SK-N-SH (cell line): ENCODE data around the gene STK31. TPM values are rescaled to one million over a fixed set of nuclear protein-coding genes. Genes with fewer than 3 reads are reported as not detected.
A peak's percentile ranks its signal among the peaks of the same experiment; 100 is the strongest.
"Not testable (repeated sequence)": the region's sequence is repeated elsewhere in the genome, so short reads cannot be mapped to it uniquely, and the experiment has no call there.

Experiments
- CTCF ChIA-PET: fragments of 300-600, 350-600 bp; formaldehyde crosslinking; extraction: SDS; loops from one replicate; lab custom pipeline; 2021; lab: Yijun Ruan, JAX
- POLR2A ChIA-PET: fragments of 350-600 bp; sonication (Branson Sonifier 250); formaldehyde crosslinking; extraction: SDS; loops from one replicate; lab custom pipeline; 2020; ENCODE audit warnings: antibody characterized with exemption, inconsistent platforms; lab: Yijun Ruan, JAX
- DNase-seq: peaks from one replicate; pipeline ENCODE4 v3.0.0; 2012
- H2AFZ ChIP-seq: fragments of 200-600 bp; sonication (generic); 2 replicates; pipeline ENCODE4 v1.8.1; 2016; ENCODE audit warnings: antibody characterized with exemption, mild to moderate bottlenecking, low read depth
- H3F3A ChIP-seq: fragments of 200-600 bp; sonication (generic); replicated peaks from 2 replicates; pipeline ENCODE3; 2016; ENCODE audit warnings: antibody characterized with exemption, mild to moderate bottlenecking; ENCODE audit not compliant: insufficient read depth
- H3K27ac ChIP-seq, 2 experiments: fragments of 200-500 bp in 1 of 2; fragments of 200-600 bp in 1 of 2; sonication (Bioruptor generic) in 1 of 2; sonication (generic), shearing (Covaris generic) in 1 of 2; 2 replicates each; pipeline versions ENCODE4 v1.5.1 to v1.6.1; 2014 to 2016; ENCODE audit warnings: low read depth in 2 of 2, inconsistent platforms in 1 of 2, low read length in 1 of 2, mild to moderate bottlenecking in 1 of 2, mixed read lengths in 1 of 2
- H3K27me3 ChIP-seq: fragments of 200-600 bp; sonication (generic), shearing (Covaris generic); 2 replicates; pipeline ENCODE4 v1.6.1; 2016; ENCODE audit warnings: mixed run types; ENCODE audit not compliant: insufficient read depth
- H3K36me3 ChIP-seq, 2 experiments: fragments of 200-500 bp in 1 of 2; fragments of 200-600 bp in 1 of 2; sonication (Bioruptor generic) in 1 of 2; sonication (generic) in 1 of 2; replicated peaks in 1 of 2; 2 replicates each; pipeline versions ENCODE3 to v1.5.1; 2014 to 2016; ENCODE audit warnings: low read length in 1 of 2, mild to moderate bottlenecking in 1 of 2; ENCODE audit not compliant: insufficient read depth in 2 of 2, control insufficient read depth in 1 of 2
- H3K4me1 ChIP-seq, 2 experiments: fragments of 200-500 bp in 1 of 2; fragments of 200-600 bp in 1 of 2; sonication (Bioruptor generic) in 1 of 2; sonication (generic), shearing (Covaris generic) in 1 of 2; 2 replicates each; pipeline versions ENCODE4 v1.5.1 to v1.6.1; 2014 to 2016; ENCODE audit warnings: low read depth in 1 of 2, low read length in 1 of 2, mixed run types in 1 of 2; ENCODE audit not compliant: insufficient read depth in 2 of 2, control insufficient read depth in 1 of 2
- H3K4me2 ChIP-seq: fragments of 200-600 bp; sonication (generic), shearing (Covaris generic); 2 replicates; pipeline ENCODE4 v1.6.1; 2017; ENCODE audit warnings: mixed run types
- H3K4me3 ChIP-seq, 2 experiments: fragments of 200-500 bp in 1 of 2; fragments of 200-600 bp in 1 of 2; sonication (Bioruptor generic) in 1 of 2; sonication (generic), shearing (Covaris generic) in 1 of 2; 2 replicates each; pipeline versions ENCODE4 v1.5.1 to v1.8.1; 2014 to 2016; ENCODE audit warnings: low read depth in 2 of 2, inconsistent platforms in 1 of 2, low read length in 1 of 2, mild to moderate bottlenecking in 1 of 2, mixed read lengths in 1 of 2, moderate library complexity in 1 of 2
- H3K79me2 ChIP-seq: fragments of 200-600 bp; sonication (generic); 2 replicates; pipeline ENCODE4 v1.8.1; 2017; ENCODE audit warnings: mild to moderate bottlenecking; ENCODE audit not compliant: insufficient read depth
- H3K9ac ChIP-seq: fragments of 200-600 bp; sonication (generic); 2 replicates; pipeline ENCODE4 v1.6.1; 2017; ENCODE audit warnings: mixed run types
- H3K9me2 ChIP-seq: fragments of 200-600 bp; sonication (generic); 2 replicates; pipeline ENCODE4 v1.6.1; 2017; ENCODE audit warnings: mixed run types
- H3K9me3 ChIP-seq: fragments of 200-600 bp; sonication (generic); 2 replicates; pipeline ENCODE4 v1.6.1; 2017; ENCODE audit warnings: mixed run types, mild to moderate bottlenecking, moderate library complexity
- H4K20me1 ChIP-seq: fragments of 200-600 bp; sonication (generic); 2 replicates; pipeline ENCODE4 v1.6.1; 2017; ENCODE audit warnings: mild to moderate bottlenecking, mixed run types; ENCODE audit not compliant: insufficient read depth
- CTCF ChIP-seq: fragments of 200-600 bp; sonication (generic); IDR thresholded peaks from 2 replicates; pipeline ENCODE4 v1.6.1; 2017; ENCODE audit warnings: antibody characterized with exemption, mild to moderate bottlenecking, moderate library complexity
- ELF1 ChIP-seq: IDR thresholded peaks from 2 replicates; pipeline ENCODE4 v1.4.0; 2012
- MEF2A ChIP-seq: IDR thresholded peaks from 2 replicates; pipeline ENCODE4 v1.4.0; 2012; ENCODE audit warnings: low read depth, borderline replicate concordance
- NFIC ChIP-seq: IDR thresholded peaks from 2 replicates; pipeline ENCODE4 v1.4.0; 2012; ENCODE audit warnings: borderline replicate concordance
- RXRA ChIP-seq: IDR thresholded peaks from 2 replicates; pipeline ENCODE4 v1.4.0; 2012; ENCODE audit warnings: low read depth, mild to moderate bottlenecking, borderline replicate concordance
- SIN3A ChIP-seq: IDR thresholded peaks from 2 replicates; pipeline ENCODE4 v1.6.1; 2012; ENCODE audit warnings: low read depth, mild to moderate bottlenecking, low read length, moderate library complexity, borderline replicate concordance
- TCF12 ChIP-seq: IDR thresholded peaks from 2 replicates; pipeline ENCODE4 v1.4.0; 2012
- TEAD4 ChIP-seq: IDR thresholded peaks from 2 replicates; pipeline ENCODE4 v1.4.0; 2012; ENCODE audit warnings: mild to moderate bottlenecking, borderline replicate concordance; ENCODE audit not compliant: insufficient read depth
- YY1 ChIP-seq: IDR thresholded peaks from 2 replicates; pipeline ENCODE4 v1.4.0; 2012; ENCODE audit warnings: low read depth, mild to moderate bottlenecking
- WGBS: methylation state at CpG from one replicate; pipeline ENCODE4 v1.1.6; 2017; ENCODE audit warnings: low lambda C conversion rate; 5-methylcytosine and 5-hydroxymethylcytosine counted together
- polyA plus RNA-seq, 3 experiments: library from polyadenylated mRNA; depleted of rRNA; stranded (reverse); fragments of >200 nt; gene quantifications; 2 replicates each; pipeline ENCODE4 v1.2.3, GENCODE V29; 2012

The STK31 gene
- polyA plus RNA-seq, 1 of the 3 experiments (the other 2 are of a cell fraction): 0.02 TPM

DNA sequence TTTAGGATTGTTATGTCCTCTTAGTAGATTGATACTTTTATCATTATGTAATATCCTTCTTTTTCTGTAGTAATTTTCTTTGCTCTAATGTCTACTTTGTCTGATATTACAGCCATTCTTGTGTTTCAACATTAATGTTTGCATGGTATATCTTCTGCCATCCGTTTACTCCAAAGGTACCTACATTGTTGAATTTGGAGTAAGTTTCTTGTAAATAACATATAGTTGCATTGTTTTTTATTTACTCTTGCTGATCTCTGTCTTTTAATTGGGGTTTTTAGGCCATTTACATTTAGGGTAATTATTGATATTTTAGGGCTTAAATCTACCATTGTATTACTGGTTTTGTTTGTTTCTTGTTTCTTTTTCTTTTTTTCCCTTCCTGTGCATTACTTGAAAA lies 100.1 kb downstream of the STK31 start (continued):
- TF ChIP-seq TEAD4 (no peak), MEF2A (no peak), TCF12 (no peak), ELF1 (no peak), SIN3A (no peak), CTCF (no peak), YY1 (no peak), RXRA (no peak), NFIC (no peak)

- no peak overlapping the region for H3K4me2 ChIP-seq
- no peaks in the 10 kb centered on the region for H3K27me3 ChIP-seq
- no peaks in the 10 kb centered on the region for H3F3A ChIP-seq
- no peaks in the 10 kb centered on the region for H3K79me2 ChIP-seq
- no peaks in the 10 kb centered on the region for H3K4me1 ChIP-seq
- H4K20me1 ChIP-seq: no peaks in the 10 kb centered on the region
- no peak overlapping the region for H3K9ac ChIP-seq
- H3K36me3 ChIP-seq: no peaks in the 10 kb centered on the region
- no peak overlapping the region for H3K4me3 ChIP-seq
- peaks cover 7% of the 10 kb centered on the region; the same call in 1 of the 2 replicates for H3K9me3 ChIP-seq
- ChIA-PET POLR2A (no interaction called here), CTCF (no interaction called here)
- H3K27ac ChIP-seq: no peak overlapping the region
- H3K9me2 ChIP-seq: no peaks in the 10 kb centered on the region
- 81% methylated on average over 1 of the region's 1 CpG for WGBS
- no peak for TF ChIP-seq RXRA
- TF ChIP-seq CTCF: peak; percentile 59
- 0 out of 2 replicates have a peak overlapping the region, but pooled peaks have one; percentile 42 for H2AFZ ChIP-seq
- no peak for DNase-seq
Measured at GRCh38 chr7:23811540-23811939, 101.5 kb downstream of the STK31 start.

GRCh38 chr7:23828125-23828524 lies 118.1 kb downstream of the STK31 start:
- H3K9ac ChIP-seq, H3K4me1 ChIP-seq, H3F3A ChIP-seq, H3K4me2 ChIP-seq, H3K4me3 ChIP-seq, H3K9me2 ChIP-seq, H3K9me3 ChIP-seq, CTCF ChIA-PET, H3K36me3 ChIP-seq, H2AFZ ChIP-seq, H3K27ac ChIP-seq, H3K79me2 ChIP-seq, DNase-seq, POLR2A ChIA-PET, H3K27me3 ChIP-seq, H4K20me1 ChIP-seq: not testable (repeated sequence)
- 75% methylated on average over 10 of the region's 10 CpGs for WGBS

DNA sequence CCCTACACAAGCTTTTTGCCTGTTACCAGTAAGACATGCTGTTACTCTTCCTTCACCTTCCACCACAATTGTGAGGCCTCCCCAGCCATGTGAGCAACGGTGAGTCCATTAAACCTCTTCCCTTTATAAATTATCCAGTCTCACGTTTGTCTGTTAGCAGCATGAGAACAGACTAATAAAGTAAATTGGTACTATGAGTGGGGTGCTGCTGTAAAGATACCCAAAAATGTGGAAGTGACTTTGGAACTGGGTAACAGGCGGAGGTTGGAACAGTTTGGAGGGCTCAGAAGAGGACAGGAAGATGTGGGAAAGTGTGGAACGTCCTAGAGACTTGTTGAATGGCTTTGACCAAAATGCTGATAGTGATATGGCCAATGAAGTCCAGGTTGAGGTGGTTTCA lies 122.7 kb downstream of the STK31 start:
- H2AFZ ChIP-seq, H4K20me1 ChIP-seq, H3K4me1 ChIP-seq, H3K4me2 ChIP-seq, H3K27ac ChIP-seq, H3K4me3 ChIP-seq, H3K9me3 ChIP-seq, H3K9me2 ChIP-seq, DNase-seq, H3K36me3 ChIP-seq, POLR2A ChIA-PET, H3K27me3 ChIP-seq, H3F3A ChIP-seq, H3K9ac ChIP-seq, H3K79me2 ChIP-seq: not testable (repeated sequence)
- CTCF ChIA-PET: interaction anchor here (1.1 kb wide), 1 partner anchor 549 kb away, joined by 3 read pairs; no protein-coding TSS in a partner anchor
- WGBS: 2% methylated on average over 4 of the region's 4 CpGs
